ENCODE data around the gene POLD1. TPM values are rescaled to one million over a fixed set of nuclear protein-coding genes. Genes with fewer than 3 reads are reported as not detected.
A peak's percentile ranks its signal among the peaks of the same experiment; 100 is the strongest.
"Not testable (repeated sequence)": the region's sequence is repeated elsewhere in the genome, so short reads cannot be mapped to it uniquely, and the experiment has no call there.

The POLD1 gene
- total RNA-seq, 1 donor from 2014 or later, result 40.8 TPM

- DNase-seq, result no peak
Measured at GRCh38 chr19:50365434-50366306, 18.5 kb upstream of the POLD1 start, which contains the start of gene NAPSA. Gene NAPSA (minus strand): TSS chr19:50365639. CDS start chr19:50365621, 18 bp downstream.

DNA sequence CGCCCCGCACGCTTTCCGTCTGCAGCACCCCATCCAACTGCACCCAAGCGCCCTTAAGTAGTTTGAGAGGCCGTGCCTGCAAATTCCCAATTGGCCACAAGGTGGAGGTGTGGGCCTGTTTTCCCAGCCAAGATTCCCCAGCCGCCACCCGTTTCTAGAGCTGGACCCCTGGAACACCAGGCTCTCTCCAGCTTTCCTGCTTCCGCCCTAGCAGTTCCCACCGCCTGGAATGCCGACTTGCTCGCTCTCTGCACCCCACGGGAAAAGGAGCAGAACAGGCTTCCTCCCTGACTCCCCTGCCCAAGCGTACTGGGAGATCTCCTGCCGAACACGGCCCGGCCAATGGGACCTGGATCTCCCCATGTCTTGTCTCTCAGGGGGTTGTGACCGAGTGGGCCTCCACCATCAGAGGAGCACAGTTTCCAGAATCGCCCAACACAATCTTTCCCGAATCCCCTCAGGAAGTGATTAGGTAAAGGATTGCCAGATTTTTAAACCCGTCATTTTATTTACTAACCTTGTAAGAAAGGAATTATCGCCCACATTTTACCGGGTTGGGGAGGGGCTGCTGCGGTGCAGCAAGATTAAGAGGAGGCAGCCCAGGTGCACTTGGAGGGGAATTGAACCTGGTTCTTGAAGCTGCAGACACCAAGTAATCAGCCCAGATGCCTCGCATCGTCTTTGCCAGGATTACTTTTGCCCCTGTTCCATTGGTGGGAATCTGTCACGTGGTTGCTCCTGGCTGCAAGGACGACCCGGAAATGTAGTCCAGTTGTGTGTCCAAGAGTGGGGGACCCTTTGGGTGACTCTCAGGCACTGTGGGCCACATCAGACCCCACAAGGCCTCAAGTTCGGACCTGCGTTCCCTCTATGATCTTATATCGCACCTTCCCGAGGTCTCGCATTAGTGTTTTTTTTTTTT is 15.2 kb upstream of the POLD1 start:
- DNase-seq, result peak; percentile 91

DNA sequence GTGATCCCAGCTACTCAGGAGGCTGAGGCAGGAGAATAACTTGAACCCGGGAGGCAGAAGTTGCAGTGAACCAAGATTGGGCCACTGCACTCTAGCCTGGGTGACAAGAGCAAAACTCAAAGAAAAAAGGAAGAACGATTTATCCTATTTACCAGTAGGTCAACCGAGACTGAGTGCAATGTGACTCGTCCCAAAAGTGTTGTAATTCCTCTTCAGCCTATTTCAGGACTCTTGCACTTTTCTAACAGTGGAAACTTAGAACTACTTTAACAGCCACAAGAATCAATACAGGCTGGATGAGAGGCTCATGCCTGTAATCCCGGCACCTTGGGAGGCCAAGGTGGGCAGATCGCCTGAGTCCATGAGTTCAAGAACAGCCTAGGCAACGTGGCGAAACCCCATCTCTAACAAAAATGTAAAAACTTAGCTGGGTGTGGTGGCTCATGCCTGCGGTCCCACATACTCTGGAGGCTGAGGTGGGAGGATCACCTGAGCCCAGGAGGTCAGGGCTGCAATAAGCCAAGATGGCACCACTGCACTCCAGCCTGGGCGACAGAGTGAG is 12.2 kb upstream of the POLD1 start:
- no peak for DNase-seq

- DNase-seq, result peak; percentile 98
Measured at GRCh38 chr19:50376166-50377050, 7.7 kb upstream of the POLD1 start, which contains the start of gene NR1H2. Gene NR1H2 (plus strand): TSS chr19:50376457. CDS start chr19:50377606, 1,149 bp downstream.

GRCh38 chr19:50377051-50377461 is 7.1 kb upstream of the POLD1 start:
- DNase-seq, result peak; percentile 25

- no peak for DNase-seq
Measured at GRCh38 chr19:50377517-50377916, 6.6 kb upstream of the POLD1 start.

DNA sequence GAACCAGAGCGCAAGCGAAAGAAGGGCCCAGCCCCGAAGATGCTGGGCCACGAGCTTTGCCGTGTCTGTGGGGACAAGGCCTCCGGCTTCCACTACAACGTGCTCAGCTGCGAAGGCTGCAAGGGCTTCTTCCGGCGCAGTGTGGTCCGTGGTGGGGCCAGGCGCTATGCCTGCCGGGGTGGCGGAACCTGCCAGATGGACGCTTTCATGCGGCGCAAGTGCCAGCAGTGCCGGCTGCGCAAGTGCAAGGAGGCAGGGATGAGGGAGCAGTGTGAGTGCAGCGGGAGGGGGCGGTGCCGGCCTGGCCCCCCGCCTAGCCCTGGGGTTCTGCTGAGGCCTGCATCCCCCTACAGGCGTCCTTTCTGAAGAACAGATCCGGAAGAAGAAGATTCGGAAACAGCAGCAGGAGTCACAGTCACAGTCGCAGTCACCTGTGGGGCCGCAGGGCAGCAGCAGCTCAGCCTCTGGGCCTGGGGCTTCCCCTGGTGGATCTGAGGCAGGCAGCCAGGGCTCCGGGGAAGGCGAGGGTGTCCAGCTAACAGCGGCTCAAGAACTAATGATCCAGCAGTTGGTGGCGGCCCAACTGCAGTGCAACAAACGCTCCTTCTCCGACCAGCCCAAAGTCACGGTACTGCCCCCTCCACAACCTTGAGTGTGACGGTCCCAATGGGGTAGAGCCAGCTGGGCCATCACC is 5.8 kb upstream of the POLD1 start:
- no peak for DNase-seq

DNA sequence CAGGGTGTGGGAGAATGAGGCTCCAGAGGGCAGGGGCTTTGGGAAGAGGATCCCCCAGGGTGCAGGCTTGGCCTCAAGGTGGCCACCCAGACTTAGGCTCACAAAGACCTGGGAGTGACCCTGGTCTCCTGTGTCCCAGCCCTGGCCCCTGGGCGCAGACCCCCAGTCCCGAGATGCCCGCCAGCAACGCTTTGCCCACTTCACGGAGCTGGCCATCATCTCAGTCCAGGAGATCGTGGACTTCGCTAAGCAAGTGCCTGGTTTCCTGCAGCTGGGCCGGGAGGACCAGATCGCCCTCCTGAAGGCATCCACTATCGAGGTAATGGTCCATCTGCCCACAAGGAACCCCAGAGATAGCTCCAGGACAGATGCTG is 5.3 kb upstream of the POLD1 start:
- no peak for DNase-seq

- no peak for DNase-seq
Measured at GRCh38 chr19:50379602-50380001, 4.5 kb upstream of the POLD1 start.

DNA sequence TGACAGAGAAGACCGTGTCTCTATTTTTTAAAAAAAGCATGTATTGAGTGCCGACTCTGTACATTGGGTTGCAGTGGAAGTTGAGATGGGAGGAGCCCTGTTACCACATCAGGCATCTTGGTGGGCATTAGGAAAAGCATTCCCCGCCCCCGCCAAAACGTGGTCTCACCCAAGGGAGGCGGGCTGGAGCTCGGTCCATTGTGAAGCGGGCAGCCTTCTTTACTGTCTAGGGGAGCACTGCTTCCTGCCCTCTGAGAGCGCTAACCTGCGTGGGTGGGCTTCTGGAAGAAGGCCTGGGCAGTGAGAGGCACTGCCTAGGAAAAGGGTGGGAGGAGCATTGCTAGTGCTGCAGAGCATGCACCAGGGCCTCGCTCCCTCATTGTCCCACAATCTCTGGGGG is 4.0 kb upstream of the POLD1 start:
- DNase-seq, result no peak

- DNase-seq, result no peak
Measured at GRCh38 chr19:50380751-50381151, 3.4 kb upstream of the POLD1 start.

- no peak for DNase-seq
Measured at GRCh38 chr19:50381881-50382729, 2.0 kb upstream of the POLD1 start.

DNA sequence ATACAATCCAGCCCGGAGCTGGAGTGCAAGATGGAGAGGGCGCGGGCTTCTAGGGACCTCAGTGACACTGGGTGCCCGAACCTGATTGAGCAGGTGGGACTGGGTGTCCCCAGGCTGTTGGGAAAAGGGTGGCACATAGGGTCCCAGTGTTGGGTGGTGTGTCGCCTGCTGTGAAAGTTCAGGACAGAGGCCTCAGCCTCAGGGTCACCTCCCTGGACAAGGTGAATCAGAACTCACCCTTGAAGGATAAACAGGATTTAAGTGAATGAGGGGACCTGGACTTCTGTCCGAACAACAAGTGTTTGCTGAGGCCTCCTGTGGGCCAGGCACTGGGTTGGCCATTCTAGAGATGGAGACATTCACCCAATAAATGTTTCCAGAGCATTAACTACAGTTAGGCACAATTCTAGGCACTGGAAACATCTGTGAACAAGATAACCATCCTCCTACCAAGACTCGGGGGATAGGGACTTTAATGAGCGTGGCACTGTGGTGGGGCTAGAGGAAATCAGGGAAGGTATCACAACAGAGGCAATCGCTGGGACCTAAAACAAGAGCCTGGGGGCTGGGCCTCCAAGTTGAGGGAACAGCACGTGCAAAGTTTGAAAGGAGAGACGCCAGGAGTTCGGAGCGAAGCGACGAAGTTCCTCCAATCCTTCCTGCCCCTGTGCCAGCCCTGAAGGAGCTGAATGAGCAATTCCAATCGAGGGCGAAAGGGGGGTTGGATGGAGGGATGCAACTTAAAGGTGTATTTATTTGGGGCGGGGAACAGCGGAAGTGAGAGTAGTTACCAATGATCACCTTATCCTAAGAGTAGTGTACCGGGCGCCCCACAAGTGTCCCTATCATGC is 921 bp upstream of the POLD1 start:
- no peak for DNase-seq

- DNase-seq, result no peak
Measured at GRCh38 chr19:50384685-50385535, 763 bp downstream of the POLD1 start.

DNA sequence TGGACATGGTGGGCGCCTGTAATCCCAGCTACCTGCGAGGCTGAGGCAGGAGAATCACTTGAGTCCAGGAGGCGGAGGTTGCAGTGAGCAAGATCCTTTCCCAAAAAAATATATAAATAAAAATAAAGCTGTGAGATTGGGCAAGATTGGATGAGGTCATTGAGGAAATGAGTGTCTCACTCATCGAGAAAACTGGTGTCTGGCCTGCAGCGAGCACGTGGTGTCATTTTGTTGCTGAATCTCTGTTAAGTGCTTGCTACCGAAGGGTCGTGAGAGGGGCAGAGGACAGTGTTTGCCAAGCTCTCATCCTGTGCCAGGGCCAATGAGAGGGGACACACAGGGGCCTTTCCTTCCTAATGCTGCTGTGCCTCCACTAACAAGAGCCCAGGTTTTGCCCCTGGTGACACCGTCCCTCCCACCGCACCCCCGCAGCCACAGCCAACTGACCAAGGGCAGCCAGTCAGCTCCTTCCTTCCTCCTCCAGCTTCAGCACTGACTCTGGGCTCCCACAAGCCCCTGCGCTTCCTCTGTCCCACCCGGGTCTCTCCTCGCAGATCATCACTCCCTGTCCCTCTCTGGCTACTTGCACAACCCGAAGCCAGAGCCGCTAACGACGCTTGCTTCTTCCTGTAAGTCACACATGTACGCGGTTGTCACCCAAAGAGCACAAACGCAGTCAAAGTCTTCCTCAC is 3.2 kb downstream of the POLD1 start:
- DNase-seq, result peak; percentile 44

DNA sequence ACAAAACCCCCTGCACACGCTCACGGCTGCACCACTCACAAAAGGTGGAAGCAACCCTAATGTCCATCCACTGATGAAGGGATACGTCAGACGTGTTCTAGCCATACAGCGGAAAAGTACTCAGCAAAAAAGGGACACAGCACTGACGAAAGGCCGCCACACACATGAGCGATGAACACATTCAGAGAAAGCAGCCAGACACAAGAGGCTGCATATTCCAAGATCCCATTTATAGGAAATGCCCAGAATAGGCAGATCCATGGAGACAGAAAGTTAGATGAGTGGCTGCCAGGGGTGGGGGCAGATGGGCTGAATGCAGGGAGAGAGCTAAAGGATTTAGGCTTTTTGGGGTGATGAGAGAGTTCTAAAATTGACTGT is 3.7 kb downstream of the POLD1 start:
- no peak for DNase-seq

DNA sequence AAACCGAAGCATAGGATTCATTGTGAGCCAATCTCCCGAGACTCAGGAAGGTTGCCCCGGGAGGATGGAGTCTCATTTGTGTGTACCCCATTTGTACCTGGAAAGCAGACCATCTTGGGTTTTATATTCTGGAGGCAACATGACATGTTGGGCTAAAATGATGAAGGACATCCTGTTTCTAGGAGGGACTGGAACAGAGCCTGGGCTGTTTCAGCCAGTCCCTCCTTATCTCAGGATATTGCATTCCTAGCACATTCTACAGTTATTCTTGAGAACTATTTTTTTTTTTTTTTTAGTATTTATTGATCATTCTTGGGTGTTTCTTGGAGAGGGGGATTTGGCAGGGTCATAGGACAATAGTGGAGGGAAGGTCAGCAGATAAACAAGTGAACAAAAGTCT is 6.1 kb downstream of the POLD1 start:
- not testable (repeated sequence) for DNase-seq

GRCh38 chr19:50390952-50391351 is 6.8 kb downstream of the POLD1 start:
- not testable (repeated sequence) for DNase-seq

Measured in dermis blood vessel endothelial cell (primary cell).